ENCODE data around the gene OTUD5. TPM values are rescaled to one million over a fixed set of nuclear protein-coding genes. Genes with fewer than 3 reads are reported as not detected.

The OTUD5 gene, protein sequence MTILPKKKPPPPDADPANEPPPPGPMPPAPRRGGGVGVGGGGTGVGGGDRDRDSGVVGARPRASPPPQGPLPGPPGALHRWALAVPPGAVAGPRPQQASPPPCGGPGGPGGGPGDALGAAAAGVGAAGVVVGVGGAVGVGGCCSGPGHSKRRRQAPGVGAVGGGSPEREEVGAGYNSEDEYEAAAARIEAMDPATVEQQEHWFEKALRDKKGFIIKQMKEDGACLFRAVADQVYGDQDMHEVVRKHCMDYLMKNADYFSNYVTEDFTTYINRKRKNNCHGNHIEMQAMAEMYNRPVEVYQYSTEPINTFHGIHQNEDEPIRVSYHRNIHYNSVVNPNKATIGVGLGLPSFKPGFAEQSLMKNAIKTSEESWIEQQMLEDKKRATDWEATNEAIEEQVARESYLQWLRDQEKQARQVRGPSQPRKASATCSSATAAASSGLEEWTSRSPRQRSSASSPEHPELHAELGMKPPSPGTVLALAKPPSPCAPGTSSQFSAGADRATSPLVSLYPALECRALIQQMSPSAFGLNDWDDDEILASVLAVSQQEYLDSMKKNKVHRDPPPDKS
- total RNA-seq (2014; rRNA removed; shearing (Covaris generic)) (43.4 and 44.9 TPM in 2 replicates), polyA plus RNA-seq (2016; fragmentation: Nextera tagmentation; extraction: Ambion mirVana) (27.0 and 30.9 TPM in 2 replicates)

- DNase-seq: no peak
- TF ChIP-seq EZH2phosphoT487 (IDR thresholded peaks at IDR 0.05; ENCODE audit: insufficient read depth, low read depth) (no peak), EZH2 (IDR thresholded peaks at IDR 0.05; ENCODE audit: insufficient read depth, poor library complexity, severe bottlenecking) (no peak)
- Histone ChIP-seq H3K36me3 (ENCODE audit: low read depth) (no peaks in the 10 kb centered on the region), H4K20me1 (ENCODE audit: insufficient read depth) (no peaks in the 10 kb centered on the region), H2AFZ (0 out of 2 replicates have a peak within 1 kb of the TSS, but pooled peaks have one; percentile 44), H3K27me3 (replicated peaks; ENCODE audit: insufficient read depth) (no peaks in the 10 kb centered on the region), H3K9me3 (ENCODE audit: low read depth) (no peaks in the 10 kb centered on the region), H3K4me1 (ENCODE audit: insufficient read depth) (peaks cover 15% of the 10 kb centered on the region; the same call in 1 of the 2 replicates), H3F3A (ENCODE audit: insufficient read depth) (peaks cover 11% of the 10 kb centered on the region), H3K9ac (peak within 1 kb of the TSS; percentile 99), H3K4me2 (ENCODE audit: unreplicated experiment) (peak within 1 kb of the TSS; percentile 96), H3K9me2 (ENCODE audit: insufficient read depth) (no peaks in the 10 kb centered on the region), H3K4me3 (peak within 1 kb of the TSS; percentile 85), H3K79me2 (ENCODE audit: insufficient read depth) (peaks cover 46% of the 10 kb centered on the region), H3K27ac (peak within 1 kb of the TSS; percentile 100)
- 0 to 1% methylated on average over 5 to 15 of the region's 53 CpGs for WGBS, 2 experiments (ENCODE audit: low coverage in 1 of 2, low lambda C conversion rate in 2 of 2, missing lambda C conversion rate in 2 of 2)
- in situ Hi-C loops (cut with MboI): no loop called here
Measured at GRCh38 chrX:48957477-48957826, at the start of gene OTUD5. Gene OTUD5 (minus strand): TSS chrX:48957607. CDS start chrX:48957570, 37 bp downstream.

DNA sequence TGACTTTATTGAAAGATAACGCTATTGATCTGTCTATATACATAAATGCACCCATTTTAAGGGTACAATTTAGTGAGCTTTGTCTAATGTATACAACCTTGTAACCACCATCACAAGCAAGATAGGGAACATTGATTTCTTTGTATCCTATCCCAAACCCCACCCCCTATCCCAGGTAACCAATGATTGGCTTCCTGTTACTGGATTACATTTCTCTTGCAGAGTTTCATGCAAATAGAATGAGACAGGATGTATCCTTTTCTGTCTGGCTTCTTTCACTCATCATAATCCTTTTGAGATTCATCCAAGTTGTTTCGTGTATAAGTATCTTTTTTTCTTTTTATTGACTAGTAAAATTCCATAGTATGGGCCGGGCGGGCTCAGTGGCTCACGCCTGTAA, 46.3 kb upstream of the OTUD5 start:
- Histone ChIP-seq H3K4me2 (ENCODE audit: unreplicated experiment) (no peak overlapping the region), H3K4me3 (no peak overlapping the region), H2AFZ (no peak overlapping the region), H3K4me1 (ENCODE audit: insufficient read depth) (no peaks in the 10 kb centered on the region), H3K9ac (no peak overlapping the region), H3K9me3 (ENCODE audit: low read depth) (no peaks in the 10 kb centered on the region), H3K9me2 (ENCODE audit: insufficient read depth) (no peaks in the 10 kb centered on the region), H3K79me2 (ENCODE audit: insufficient read depth) (peaks cover 16% of the 10 kb centered on the region), H3K27me3 (replicated peaks; ENCODE audit: insufficient read depth) (no peaks in the 10 kb centered on the region), H3K27ac (no peak overlapping the region), H3F3A (ENCODE audit: insufficient read depth) (no peaks in the 10 kb centered on the region), H3K36me3 (ENCODE audit: low read depth) (no peaks in the 10 kb centered on the region), H4K20me1 (ENCODE audit: insufficient read depth) (no peaks in the 10 kb centered on the region)
- TF ChIP-seq EZH2phosphoT487 (IDR thresholded peaks at IDR 0.05; ENCODE audit: insufficient read depth, low read depth) (no peak), EZH2 (IDR thresholded peaks at IDR 0.05; ENCODE audit: insufficient read depth, poor library complexity, severe bottlenecking) (no peak)
- 60 to 69% methylated on average over 5 of the region's 5 CpGs for WGBS, 2 experiments (ENCODE audit: low coverage in 1 of 2, low lambda C conversion rate in 2 of 2, missing lambda C conversion rate in 2 of 2)
- DNase-seq: no peak
- in situ Hi-C loops (cut with MboI): no loop called here

- in situ Hi-C loops (cut with MboI): no loop called here
Measured at GRCh38 chrX:49002091-49002935, 44.9 kb upstream of the OTUD5 start, which contains the start of gene GRIPAP1. Gene GRIPAP1 (minus strand): TSS chrX:49002264. CDS start chrX:49002229, 35 bp downstream.

More at GRCh38 chrX:49002091-49002935, 44.9 kb upstream of the OTUD5 start, which contains the start of gene GRIPAP1:
- no peaks in the 10 kb centered on the region for H3K9me3 ChIP-seq (ENCODE audit: low read depth)
- H3K4me1 ChIP-seq (ENCODE audit: insufficient read depth): no peaks in the 10 kb centered on the region
- H3K4me2 ChIP-seq (ENCODE audit: unreplicated experiment): peak within 1 kb of the TSS; percentile 80
- H3K79me2 ChIP-seq (ENCODE audit: insufficient read depth): peaks cover 16% of the 10 kb centered on the region
- H3F3A ChIP-seq (ENCODE audit: insufficient read depth): no peaks in the 10 kb centered on the region
- no peak for TF ChIP-seq EZH2 (IDR thresholded peaks at IDR 0.05; ENCODE audit: insufficient read depth, poor library complexity, severe bottlenecking)
- TF ChIP-seq EZH2phosphoT487 (IDR thresholded peaks at IDR 0.05; ENCODE audit: insufficient read depth, low read depth): no peak
- H3K4me3 ChIP-seq: peak within 1 kb of the TSS; percentile 97
- H2AFZ ChIP-seq: peak within 1 kb of the TSS; percentile 87
- peak; percentile 85 for DNase-seq
- no peaks in the 10 kb centered on the region for H4K20me1 ChIP-seq (ENCODE audit: insufficient read depth)
- H3K27me3 ChIP-seq (replicated peaks; ENCODE audit: insufficient read depth): no peaks in the 10 kb centered on the region
- H3K9me2 ChIP-seq (ENCODE audit: insufficient read depth): no peaks in the 10 kb centered on the region
- H3K36me3 ChIP-seq (ENCODE audit: low read depth): no peaks in the 10 kb centered on the region
- H3K9ac ChIP-seq: peak within 1 kb of the TSS; percentile 91
- H3K27ac ChIP-seq: peak within 1 kb of the TSS; percentile 94
- WGBS, 2 experiments (ENCODE audit: low coverage in 1 of 2, low lambda C conversion rate in 2 of 2, missing lambda C conversion rate in 2 of 2): 1% methylated on average over 33 to 38 of the region's 38 CpGs

Data from GM23248 (cell line).